CD4-positive, alpha-beta T cell treated with Interleukin-15 for 1 hour (primary cell): Measurements from ENCODE around the gene IGF2BP2.
"Not testable (repeated sequence)": the region's sequence is repeated elsewhere in the genome, so short reads cannot be mapped to it uniquely, and the experiment has no call there.

Experiments
- DNase-seq: peaks from one replicate; pipeline ENCODE4 v3.0.0-alpha.2; 2020

IGF2BP2 gene

GRCh38 chr3:185708392-185708791, 116.5 kb downstream of the IGF2BP2 start:
- DNase-seq, result no peak

DNA sequence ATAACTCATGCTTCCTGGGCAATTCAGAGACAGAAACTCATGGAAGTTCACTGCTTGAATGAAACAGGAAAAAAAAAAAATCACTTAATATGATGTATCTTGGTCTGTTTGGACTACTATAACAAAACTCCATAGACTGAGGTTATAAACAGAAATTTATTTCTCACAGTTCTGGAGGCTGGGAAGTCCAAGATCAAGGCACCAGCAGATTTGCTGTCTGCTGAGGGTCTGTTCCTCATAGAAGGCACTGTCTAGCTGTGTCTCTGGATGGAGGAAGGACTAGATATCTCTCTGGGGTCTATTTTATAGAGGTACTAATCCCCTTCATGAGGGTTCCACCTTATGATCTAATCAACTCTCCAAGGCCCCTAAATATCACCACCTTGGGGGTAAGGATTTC, 119.3 kb downstream of the IGF2BP2 start:
- no peak for DNase-seq

DNA sequence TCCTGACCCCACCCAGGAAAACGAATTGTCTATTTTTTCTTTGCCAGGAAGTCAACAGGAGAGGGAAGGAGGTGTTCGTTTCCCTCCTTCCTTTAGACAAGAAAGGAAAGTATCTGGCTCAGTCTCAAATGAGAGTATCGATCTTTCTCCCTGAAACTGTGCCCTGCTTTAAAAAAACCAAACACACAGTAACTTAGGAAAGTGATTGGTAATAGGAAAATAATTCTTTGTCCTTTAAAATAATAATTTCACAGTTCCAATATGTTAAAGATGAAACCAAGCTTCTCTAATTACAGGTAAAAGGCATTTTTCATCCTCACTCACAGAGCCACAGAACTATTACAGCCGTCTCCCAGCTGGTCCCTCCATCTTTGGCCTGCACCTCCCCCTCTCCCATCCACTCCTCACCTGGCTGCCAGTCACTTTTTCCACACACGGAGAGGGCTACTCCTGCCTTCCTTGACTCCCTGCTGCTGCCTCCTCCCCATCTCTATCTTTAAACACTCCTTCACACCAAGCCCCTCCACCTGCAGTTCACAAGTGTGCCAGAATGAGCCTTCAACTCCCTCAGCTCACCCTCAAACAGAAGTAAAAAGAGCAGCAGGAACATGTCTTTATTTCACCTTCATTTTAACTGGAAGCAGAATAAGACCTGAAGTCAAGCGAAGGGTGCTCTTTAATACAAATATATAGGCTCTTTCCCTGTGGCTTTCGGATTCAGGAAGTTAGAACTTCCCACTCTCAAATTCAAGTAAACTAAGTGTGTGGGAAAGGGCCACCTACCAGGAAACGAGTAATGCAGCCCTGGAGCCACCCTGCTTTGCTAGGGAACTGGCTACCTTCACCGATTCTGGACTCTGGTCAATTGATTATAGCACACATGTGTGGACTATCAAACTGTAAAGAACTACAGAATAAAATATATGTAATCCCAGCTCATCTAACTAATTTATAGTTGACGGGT, 122.3 kb downstream of the IGF2BP2 start:
- no peak for DNase-seq

- DNase-seq, result no peak
Measured at GRCh38 chr3:185701611-185702261, 123.1 kb downstream of the IGF2BP2 start.

DNA sequence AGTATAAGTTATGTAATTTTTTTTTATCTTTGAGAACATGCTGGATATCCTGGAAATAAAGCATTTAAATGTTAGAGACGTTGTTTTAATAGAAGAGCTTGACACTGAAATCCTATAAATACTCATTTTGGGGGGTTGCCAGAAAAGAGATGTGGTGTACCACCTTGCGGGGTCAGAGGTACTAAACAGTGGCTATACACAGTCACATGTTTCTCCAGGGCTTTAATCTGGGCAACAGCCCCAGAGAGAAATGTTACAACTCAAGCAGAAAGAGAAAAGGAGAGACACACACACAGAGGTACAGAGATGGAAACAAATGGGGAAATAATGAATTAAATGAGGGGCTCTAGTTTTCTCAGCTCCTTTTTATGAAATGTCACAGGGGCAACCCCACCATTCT, 124.9 kb downstream of the IGF2BP2 start:
- no peak for DNase-seq

GRCh38 chr3:185697228-185697627, 127.6 kb downstream of the IGF2BP2 start:
- not testable (repeated sequence) for DNase-seq

GRCh38 chr3:185696039-185696438, 128.8 kb downstream of the IGF2BP2 start:
- DNase-seq, result no peak

GRCh38 chr3:185693985-185694653, 130.7 kb downstream of the IGF2BP2 start:
- DNase-seq, result no peak

GRCh38 chr3:185691622-185692021, 133.2 kb downstream of the IGF2BP2 start:
- no peak for DNase-seq

- no peak for DNase-seq
Measured at GRCh38 chr3:185687271-185687878, 137.5 kb downstream of the IGF2BP2 start.

DNA sequence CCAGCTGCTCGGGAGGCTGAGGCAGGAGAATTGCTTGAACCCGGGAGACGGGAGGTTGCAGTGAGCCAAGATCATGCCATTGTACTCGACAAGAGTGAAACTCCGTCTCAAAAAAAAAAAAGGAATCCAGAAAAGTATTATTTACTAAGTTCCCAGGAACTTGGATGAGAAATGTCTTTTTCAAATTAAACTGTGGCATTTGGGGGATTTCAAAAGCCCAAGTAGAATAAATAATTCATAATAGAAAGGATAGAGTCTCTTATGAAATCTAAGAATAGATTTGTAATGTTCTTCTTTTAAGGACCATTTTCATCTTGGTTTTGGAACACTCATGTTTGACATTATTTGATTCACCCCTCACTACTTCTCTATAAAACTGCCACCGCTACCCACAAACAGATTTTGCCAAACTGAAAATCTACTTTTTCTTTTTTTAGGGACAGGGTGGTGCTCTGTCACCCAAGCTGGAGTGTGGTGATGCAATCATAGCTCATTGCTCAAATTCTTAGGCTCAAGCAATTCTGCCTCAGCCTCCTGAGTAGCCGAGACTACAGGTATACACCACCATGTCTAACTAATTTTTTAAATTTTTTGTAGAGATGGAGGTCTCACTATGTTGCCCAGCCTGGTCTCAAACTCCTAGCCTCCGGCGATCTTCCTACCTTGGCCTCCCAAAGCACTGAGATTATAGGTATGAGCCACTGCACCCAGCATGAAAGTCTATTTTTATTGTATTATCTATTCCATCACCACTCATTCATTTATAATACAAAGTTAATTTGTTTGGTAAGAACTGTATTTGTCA, 139.4 kb downstream of the IGF2BP2 start:
- DNase-seq, result no peak

DNA sequence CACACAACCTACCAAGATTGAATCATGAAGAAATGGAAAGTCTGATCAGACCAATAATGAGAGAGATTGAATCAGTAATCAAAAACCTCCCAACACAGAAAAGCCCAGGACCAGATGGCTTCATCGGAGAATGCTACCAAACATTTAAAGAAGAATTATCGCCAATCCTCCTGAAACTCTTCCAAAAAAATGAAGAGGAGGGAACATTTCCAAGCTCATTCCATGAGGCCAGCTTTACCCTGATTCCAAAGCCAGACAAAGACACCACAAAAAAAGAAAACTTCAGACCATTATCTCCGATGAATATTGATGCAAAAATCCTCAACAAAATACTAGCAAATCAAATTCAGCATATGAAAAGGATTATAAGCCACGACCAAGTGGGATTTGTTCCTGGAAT, 144.6 kb downstream of the IGF2BP2 start:
- DNase-seq, result no peak

GRCh38 chr3:185678027-185678426, 146.8 kb downstream of the IGF2BP2 start:
- no peak for DNase-seq

DNA sequence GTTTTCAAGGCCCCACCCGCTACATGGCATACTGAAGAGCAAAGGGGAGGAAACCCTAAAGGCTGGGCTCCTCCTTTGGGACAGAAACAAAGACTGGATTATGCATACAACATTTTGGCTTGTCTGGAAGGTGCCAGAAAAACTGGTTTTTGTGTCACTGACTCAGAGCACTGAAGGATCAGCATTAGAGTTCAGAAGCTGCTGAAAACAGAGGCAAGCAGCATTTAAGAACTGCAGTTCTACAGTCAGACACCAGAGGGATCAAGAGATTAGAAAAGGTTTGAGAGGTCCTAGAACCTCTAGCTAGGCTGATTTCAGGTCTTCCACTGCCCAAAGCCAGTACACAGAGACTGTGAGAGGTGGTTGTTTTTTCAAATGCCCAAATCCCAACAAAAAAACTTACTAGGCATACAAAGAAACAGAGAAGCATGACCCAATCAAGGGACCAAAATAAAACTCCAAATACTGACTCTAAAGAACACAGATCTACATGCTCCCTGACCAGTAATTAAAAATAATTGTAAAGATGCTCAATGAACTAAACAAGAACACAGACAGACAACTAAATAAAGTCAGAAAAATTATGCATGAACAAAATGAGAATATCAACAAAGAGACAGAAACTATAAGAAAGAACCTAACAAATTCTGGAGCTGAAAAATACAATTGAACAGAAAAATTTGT, 147.6 kb downstream of the IGF2BP2 start:
- no peak for DNase-seq

- no peak for DNase-seq
Measured at GRCh38 chr3:185667574-185667973, 157.3 kb downstream of the IGF2BP2 start.

GRCh38 chr3:185663929-185664328, 160.9 kb downstream of the IGF2BP2 start:
- DNase-seq, result no peak

DNA sequence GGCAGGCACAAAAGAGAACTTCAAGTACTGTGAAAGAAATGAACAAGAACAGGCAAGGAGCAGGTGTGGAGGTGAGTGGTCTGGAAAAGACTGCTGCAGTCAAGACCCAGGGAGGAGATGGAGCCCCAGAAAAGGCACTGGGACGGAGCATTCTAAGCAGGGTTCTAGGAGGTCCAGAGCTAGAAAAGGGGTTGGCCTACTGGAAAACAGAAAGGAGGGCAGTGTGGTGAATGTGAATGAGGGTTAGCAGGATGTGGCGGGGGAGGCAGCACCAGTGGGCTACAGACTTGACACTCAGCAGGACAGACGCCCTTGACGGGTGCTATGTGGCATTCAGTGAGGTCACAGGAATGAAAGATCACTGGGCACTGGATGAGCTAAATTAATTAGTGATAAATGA, 163.1 kb downstream of the IGF2BP2 start:
- no peak for DNase-seq

DNA sequence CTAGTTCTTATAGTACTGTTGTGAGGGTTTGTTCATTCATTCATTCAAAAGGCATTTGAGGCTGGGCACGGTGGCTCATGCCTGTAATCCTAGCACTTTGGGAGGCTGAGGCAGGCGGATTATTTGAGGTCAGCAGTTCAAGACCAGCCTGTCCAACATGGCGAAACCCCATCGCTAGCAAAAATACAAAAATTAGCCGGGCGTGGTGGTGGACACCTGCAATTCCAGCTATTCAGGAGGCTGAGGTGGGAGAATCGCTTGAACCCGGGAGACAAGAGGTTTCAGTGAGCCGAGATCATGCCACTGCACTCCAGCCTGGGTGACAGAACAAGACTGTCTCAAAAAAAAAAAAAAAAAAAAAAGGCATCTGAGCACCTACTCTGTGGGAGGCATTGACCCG, 163.5 kb downstream of the IGF2BP2 start:
- not testable (repeated sequence) for DNase-seq

DNA sequence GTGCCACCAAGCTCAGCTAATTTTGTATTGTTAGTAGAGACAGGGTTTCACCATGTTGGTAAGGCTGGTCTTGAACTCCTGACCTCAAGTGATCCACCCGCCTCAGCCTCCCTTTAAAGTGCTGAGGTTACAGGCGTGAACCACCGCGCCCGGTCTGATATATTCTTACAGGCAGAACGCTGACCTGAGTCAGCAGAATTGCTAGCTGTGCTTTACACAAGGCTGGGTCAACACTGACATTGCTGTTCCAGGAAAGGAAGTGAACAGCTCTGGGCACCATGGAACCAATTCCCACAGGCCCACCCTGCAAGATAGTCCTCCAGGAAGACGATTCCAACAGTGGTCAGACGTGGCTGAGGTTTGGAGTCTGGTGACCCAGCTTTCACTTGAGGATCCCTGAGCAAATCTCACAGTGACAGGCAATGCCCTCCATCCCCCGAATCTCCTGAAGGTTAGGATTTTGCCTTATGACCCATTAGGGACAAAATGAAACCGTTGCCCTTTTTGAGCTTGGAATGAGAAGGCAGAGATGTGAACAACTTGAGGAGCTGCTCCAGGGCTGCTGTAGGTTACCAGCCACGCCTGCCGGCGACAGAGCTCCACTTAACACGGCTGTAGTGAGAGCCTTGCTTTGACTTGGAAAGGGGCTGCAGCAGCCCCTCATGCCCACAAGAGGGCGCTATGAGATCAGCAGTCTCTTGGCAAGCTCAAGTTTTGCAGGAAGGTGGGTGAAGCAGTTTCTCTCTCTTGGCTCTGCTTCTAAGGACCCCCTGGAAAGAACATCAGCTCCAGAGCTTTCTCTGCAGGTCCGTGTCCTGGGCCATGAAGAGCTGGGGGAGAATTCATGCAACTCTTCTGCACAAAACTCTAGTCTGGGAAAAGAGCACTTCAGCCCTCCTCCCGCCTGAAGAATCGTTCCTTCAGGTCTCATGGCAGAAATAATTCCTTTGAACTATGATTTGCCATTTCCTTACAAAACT, 164.6 kb downstream of the IGF2BP2 start:
- peak; percentile 57 for DNase-seq

DNA sequence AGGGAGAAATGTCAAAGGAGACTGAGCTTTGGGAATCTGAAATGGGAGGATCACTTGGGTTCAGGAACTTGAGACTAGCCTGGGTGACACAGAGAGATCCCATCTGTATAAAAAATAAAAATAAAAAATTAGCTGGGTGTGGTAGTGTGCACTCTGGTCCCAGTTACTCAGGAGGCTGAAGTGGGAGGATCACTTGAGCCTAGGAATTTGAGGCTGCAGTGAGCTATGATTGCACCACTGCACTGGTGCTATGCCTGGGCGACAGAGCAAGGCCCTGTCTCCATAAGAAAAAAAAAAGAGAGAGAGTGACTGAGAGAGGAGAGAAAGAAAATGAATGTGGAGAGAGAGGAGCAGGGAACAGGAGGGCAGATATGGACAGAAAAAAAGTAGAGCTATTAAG, 165.9 kb downstream of the IGF2BP2 start:
- no peak for DNase-seq
